ENCODE results near the gene NID2.

The NID2 gene

DNA sequence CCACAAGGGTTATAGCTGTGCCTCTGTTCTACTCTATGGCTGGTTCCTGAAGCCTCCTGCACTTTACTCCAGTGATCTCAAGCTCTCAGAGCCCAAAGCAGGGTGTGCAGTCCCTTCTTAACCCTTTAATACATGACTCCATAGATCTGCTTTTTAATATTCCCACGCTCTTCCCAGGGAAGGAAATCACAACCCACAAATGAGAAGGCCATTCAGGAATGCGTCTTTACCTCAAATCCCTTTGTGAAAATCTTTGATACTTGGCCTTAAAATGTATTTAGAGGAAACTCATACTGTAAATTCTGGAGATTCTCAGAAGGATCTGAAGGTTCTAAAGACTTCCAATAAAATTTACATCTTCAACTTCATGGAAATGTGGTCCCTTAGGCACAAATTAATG, 17.0 kb downstream of the NID2 start:
- DNase-seq, result no peak

DNA sequence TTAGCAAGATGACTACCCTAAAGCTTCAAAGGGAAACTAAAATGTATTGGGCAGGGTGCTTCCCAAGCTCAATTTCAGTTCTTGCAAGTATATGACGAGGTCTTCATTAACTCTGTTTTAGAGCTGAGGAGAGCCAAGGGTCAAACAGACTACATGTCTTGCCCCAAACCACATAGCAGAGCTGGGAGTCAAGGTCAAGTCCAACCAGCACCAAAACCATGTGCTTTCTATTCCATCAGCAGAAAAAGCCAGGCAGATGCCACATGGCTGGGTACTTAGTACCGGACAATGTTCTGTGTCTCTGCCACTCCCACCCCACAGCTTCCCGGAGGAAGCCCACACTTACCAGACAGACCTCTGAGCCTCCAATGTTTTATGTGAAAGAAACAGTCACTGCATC, 17.6 kb downstream of the NID2 start:
- DNase-seq, result no peak

DNA sequence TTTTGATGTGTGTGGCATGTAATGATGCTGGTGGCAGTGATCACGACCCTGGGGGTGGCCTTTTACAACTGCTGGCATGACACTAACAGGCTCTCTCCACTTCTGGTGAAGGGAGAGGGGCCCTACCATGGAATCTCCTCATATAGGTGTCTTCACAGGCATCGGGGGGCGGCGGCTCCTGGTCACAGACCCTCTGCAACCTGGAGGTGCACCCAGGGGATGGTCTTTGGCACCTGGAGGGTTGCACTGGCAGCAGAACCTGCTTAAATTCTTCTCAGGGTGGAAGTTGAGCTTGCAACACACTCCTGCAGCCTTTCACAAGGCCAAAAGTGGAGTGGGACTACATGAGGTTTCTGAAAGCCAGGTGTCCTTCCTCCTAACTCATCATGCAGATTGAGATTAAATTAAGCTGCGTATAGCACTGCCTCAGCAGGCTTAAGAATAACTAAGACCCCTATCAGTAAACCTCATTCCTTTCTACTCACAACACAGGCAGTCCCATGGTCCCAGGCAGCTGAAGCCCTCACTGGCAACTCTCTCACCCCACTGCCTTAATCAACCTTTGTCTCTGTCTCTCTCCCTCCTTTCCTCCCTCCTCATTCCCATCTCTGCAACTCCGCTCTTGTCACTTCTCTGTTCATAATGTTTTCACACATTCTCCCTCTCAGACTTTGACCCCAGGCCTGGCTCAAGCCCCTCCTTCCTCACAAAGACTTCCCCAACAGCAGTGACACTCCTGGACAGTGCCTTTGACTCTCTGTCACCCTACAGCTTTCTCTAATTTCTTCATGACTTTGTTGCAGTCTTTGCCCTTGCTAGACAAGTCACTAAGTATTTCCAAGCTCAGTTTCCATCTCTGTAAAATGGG, 18.9 kb downstream of the NID2 start:
- DNase-seq, result no peak

DNA sequence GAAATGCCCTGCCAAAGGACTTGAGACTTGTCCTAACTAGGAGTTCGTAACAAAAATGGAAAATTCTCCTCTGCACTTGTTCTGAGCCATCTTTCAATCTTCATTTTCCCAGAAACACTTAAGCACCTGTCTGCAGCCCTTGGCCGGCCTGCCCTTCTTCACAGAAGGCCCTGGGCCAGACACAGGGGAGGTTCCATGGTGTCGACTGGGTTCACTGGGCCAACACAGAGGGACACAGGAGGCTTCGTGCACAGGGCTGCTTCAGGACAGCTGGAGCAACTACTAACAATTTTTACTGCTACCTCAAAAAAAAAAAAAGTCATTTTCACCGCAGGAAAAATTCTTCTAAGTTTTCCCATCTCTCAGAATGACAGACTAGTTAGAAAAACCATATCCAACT, 19.6 kb downstream of the NID2 start:
- no peak for DNase-seq

DNA sequence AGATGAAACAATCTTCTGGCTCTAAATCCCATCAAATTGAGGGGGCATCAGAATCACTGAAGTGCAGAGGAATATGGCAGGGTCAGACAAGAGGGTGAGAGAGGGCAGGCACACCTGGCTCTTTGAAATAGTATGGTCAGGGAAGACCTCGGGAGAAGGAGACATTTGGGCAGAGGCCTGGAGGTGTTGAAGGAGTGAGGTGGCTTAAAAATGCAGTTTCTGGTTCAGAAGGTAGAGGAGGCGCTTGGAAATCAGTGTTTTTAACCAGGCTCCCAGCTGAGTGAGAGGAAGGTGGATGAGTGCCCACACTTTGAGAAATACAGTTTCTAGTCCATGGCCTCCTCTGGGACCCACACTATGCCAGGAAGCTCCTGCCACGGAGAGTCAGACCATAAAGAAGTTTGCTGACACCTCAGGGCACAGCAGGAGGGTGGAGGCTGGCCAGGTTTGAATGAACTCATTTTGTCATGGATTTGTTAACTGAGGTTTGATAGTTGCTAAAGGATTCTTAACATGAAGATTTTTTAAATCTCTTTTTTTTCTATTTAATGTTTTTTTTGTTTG, 20.1 kb downstream of the NID2 start:
- DNase-seq, result no peak

DNA sequence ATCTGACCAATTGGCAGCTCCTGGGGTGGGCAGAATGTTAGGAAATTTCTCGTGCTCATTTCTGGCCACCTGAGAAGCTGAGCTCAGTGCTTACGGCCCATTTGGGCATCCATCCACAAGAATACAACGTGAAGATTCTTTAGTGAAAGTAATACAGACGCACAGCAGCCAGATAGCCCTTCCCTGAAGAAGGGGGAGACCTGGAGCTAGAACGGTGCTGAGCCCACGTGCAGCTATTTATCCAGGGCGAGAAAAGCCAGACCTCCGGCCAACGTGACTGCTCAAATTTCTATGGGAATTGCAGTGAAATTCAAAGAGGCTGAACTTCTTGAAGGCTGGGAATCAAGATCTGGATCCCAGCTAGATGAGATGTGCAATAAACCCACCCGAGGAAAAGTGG, 20.7 kb downstream of the NID2 start:
- DNase-seq, result no peak

DNA sequence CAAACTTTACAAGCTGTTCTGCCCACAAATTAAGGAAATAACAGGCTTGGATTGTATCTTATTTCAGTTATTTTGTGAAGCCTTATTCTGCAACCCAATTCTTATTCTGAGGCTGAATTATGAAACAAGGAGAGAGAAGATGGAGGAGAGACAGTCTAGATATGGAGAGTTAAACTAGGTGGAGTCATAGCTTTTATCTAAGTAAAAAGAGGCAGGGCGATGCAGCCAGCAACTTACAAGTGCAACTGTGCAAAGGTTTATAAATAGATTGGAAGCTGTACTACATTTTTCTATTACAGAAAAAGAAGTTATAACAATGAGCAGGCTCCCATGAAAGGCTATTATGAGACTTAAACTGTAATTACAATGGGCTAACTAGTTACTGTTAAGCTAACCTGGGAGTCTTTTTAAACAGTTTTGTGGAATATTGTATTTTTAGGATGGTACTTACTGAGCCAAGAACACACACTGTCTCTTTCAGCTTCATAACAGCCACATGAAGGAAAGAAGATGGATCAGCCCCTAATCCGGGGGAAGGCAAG, 22.4 kb downstream of the NID2 start:
- no peak for DNase-seq

DNA sequence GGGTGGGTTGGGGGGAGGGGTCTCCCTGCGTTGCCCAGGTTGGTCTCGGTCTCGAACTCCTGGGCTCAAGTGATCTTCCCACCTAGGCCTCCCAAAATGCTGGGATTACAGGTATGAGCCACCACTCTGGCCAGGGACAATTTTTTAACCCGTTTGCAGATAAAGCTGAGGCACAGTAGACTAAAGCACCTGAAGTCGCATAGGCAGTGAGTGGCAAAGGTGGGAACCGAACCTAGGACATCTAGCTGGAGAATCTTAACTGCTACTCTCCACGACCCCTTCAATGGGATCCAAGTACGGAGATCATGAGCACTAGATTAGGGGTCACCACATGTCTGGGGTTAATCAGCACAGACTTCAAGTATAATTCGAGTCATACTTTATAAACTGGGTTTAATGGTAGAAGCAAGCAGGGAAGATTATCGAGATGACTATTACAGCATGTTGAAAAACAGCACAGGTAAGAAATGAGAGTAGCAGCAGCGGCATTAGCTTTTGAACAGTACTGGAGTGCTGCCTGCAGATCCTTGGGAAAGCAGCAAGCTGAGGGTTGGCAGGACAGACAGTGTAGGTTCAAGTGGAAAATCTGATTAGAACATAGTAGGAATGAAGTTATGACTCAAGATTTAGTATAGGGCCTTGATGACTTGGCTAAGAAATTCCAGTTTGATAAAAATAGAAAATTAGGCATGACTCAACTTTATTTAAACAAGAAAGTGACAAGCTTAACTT, 23.9 kb downstream of the NID2 start:
- no peak for DNase-seq

DNA sequence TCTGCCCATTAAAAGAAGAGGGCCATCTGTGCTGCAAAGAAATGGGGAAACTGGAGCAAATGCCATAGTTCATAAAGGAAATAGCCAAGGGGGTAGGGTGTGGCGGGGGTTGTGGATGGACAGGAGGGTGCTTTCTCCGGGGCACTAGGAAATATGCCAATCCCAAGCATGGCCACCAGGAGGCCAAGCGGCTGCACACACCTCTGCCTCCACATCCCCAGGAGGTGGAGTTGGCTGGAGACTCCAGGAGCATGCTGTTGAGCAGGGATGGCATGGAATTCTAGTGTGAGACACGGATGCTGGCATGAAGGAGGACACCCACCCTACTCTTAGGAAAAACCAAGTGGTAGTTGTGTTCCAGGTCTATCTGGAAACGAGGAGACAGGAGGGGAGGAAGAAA, 25.2 kb downstream of the NID2 start:
- no peak for DNase-seq

DNA sequence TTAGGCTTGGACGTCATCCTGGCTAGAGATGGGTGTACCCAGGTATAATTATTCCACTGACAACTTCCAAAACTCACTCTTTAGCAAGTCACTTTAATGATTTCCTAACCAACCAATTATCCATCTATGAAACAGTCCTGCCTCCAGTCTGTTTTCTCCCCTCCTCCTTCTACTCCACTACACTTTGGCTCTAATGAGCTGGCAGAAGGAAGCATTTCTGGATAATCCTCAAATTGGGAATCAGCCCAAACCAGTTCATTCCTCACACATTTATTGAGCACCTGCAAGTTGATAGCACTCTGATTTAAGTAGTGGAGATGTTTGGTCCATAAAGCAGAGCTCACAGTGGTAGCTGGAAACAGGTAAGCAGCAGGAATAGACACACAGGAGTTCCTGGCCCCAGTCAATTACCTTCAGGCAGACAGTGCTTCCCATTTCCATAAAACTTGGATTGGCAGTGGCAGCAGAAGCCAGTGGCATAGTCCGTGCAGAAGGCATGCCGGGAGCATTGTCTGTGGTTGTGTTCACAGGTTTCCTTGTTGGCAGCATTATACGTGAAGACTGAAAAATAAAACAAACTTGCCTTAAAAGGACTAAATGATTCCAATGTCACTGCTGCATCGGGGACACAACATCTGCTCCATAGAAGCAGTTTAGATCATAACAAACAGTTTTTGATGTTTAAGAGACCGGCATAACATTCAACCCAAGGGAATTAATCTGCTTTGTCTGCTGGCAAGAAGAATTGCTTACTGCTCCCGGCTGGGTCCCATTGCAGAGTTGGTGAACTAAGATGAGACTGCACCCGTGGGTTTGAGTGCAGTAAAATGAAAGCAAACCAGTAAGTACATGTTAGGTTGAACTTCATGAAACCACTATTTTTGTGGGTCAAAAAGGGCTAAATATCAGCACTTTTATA, 26.2 kb downstream of the NID2 start:
- no peak for DNase-seq

DNA sequence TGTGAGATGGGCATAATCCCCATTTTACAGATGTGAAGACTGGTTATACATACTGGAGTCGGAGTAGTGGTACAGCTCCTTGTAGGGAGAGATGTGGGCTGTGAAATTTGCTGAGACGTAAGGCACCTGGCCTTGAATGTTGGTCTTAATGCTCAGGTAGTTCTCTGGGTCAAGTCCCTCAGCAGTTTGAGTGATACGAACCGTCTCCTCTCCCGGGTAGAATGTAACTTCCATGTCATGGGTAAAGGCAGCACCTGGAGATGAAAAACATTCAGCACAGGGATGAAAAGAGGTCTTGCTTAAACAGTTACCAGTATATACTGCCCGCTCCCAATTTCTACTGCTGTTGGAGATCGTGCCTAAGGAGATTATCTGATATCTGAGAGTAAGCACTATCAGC, 28.3 kb downstream of the NID2 start:
- no peak for DNase-seq

DNA sequence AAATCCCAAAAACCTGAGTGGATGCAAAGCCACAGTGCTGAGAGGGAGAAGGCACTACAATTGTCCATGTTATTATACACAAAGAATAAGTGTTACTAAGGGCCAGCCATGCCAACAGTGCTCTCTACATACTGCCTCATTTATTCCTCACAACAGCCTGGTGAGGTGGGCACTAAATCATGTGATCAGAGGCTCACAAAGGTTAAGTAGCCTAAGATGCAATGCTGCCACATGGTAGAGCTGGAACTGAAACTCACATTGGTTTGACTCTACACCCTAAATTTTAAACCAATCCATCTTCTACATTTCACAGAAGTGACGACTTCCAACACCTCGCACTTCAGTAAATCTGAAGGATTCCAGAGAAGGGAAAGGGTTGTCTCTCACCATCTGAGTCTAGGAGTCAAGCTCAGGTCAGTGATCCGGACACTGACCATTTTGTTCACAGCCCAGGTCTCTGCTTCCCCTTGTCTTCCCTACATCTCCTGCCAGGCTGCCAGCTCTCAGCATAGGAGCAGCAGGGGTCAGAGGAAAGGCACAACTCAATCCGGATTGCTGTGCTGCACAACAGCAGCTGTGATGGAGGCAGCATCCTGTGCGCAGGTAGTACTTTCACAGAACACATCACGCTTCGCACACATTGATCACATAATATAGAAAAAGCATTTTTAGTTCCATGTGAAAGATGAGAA, 29.6 kb downstream of the NID2 start:
- DNase-seq, result no peak

DNA sequence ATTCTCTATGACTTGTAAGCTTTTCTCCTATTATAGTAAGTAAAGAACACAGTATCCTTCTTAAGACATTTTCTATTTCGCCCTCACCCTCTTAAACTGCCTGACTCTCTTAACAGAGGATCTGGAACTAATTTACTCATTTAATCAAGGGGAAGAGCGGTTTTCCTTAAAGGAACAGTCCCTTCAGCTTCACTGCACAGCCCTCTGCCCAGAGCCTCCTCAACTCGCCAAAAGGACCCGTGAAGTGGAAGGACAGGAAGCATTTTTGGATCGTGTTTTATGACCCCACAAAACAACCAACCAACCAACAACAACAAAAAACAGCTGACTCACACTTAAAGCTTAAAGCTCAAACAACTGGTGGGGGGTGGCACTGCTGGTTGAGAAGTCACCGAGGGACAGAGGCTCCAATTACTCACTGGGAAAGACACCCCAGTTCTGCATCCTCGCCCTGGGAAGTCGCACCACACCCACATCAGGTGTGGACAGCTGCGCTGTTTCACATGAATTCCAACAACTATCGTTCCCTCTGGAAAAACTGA, 35.7 kb downstream of the NID2 start:
- no peak for DNase-seq

DNA sequence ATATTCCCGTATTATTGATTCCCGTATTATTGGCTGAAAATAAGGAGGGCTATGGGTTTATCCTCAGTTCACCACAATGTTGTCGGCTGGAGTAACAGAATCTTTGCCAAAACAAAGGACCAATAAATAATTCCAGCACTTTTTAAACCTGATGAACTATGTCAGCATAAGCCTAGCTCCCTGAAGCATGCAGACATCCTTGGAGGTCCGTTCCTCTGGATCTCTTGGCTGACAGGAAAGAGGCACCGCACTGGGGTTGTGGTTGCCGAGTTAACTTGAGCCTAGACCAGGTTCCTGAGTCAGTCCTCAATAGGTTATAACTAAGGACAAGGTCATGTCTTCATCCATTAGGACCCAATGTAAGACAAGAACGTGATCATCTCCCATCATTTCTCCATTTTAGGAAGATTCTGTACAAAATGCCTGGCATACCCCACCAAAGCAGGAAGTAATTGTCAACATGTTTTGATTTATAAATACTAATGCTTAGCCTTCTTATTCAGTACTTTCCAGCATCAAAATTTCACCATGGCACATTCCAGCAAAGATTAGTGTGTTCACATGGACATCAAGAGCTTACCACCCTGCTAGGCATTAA, 36.6 kb downstream of the NID2 start:
- DNase-seq, result no peak

DNA sequence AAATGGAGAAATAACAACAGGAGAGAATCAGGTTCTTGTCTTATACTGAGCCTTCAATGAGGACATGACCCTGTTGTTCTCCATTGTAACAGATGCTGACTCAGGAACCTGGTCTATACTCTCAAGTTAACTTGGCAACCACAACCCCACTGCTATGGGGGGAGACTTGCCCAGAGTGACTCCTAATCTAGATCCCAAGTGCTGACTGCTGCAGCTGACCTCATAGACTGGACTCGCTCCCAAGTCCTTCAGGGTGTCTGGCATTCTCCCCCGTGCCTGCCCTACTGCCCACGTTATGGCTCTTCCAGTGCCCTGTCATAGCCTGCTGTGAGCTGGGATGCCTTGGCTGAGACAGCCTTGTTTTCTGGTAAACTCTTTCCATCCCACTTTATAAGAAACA, 37.1 kb downstream of the NID2 start:
- no peak for DNase-seq

DNA sequence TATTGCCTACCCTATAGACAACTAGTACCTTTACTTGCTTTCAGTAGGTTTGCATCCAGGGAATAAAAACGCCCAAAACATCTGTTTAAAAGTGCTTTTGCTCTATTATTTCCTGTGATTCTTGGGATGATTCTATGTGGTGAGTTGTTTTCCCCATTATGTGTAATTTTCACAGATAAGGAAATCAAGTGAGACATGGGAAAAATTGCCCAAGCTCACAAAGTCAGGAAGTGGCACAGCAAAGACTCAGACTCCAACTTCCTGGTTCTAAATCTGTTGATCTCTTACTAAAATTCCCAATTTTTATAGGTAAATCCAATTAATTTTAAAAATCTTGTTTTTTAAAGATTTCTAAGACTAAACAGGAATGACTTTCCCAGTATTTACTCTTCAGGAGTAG, 39.0 kb downstream of the NID2 start:
- no peak for DNase-seq

DNA sequence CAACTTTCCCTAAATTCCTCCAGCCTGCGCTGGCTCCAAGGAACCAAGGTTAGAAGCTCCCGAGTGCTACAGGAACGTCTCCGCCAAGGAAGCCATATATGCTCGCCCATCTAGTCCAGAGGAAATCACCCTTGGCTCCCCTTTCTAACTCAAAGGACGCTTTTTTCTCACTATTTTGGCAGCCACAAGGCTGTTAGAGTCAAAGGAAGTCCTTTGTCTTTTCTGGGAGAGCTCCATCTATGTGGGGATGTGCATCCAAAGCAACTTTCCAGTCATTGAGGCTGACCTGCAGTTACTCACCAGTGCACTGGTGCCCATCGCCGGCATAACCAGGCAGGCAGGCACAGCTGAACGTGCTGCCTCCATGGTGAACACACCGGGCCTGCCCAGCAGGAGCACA, 42.0 kb downstream of the NID2 start:
- DNase-seq, result no peak

DNA sequence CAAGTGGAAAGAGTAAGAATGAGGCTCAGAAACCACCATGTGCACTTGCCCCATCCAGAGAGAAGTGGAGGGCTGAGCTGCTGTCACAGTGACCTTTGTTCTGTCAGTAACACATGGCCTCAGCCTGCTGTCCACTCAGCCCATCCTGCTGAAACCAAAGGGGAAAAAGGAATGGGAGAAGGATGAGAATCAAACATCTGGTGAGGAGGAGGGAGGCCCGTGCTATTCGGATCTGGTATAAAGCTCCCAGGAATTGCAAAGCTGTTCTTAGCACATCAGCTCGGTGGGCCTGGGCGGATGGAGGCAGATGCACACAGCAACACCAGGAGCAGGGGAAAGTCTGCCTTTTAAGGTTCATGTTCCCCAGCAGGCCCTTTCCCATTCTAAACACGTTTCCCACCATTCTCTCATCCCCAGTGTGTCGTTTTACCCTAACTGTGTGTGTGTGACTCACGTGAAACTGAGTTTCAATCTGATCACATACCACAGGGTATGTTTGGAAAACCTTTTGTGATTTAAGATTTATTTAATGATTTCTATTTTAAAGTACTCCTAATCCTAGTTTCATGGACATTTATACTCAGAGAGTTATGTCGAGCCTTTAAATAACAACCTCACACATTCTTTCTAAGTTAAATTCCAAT, 42.7 kb downstream of the NID2 start:
- DNase-seq, result no peak

DNA sequence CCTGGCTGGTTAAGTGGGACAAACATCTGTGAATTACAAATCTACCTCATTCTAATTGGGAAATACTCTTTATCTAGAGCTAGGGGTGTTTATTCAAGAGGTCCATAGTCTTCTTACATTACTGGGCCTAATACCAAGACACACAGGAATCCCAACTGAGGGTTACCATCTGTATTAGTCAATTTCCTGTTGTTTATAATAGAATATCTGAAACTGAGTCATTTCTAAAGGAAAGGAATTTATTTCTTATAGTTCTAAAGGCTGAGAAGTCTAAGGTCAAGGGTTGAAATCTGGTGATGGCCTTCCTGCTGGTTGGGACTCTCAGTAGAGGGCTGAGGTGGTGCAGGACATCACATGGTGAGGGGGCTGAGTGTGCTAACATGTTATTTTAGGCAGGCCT, 43.5 kb downstream of the NID2 start:
- no peak for DNase-seq

DNA sequence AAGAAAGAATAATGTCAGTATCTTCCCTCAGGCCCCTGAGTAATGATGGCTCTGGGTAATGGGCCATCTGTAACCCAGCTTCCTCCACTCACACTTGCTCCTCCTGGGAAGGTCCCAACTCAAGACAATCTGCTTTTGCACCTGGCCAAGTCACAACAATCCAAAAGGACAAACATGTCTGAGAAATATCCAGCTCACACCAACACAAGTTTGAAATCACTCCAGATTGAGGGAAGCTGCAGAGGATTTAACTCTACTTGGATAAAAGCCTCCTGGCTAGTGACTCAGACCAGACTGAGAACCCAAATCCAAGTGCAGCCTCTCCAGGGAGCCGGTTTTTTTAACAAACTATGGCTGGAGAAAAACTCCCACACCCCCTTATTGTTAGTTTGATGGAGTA, 45.3 kb downstream of the NID2 start:
- no peak for DNase-seq

All from MV-4-11 (cell line).